SK-N-SH treated with all-trans-retinoic acid at 6 μM for 48 hours (cell line): Measurements from ENCODE around the gene GRID1.

Experiments
- ATAC-seq: fragments of 200-7000 bp; cut with Tn5 transposase; 3 replicates; pipeline ENCODE4 v1.9.1; 2020; ENCODE audit warnings: mild to moderate bottlenecking, moderate library complexity
- ARNTL ChIP-seq: fragments of 450-650 bp; formaldehyde crosslinking; IDR thresholded peaks from 2 replicates; pipeline ENCODE4 v1.5.0; 2020; ENCODE audit warnings: low read depth, mild to moderate bottlenecking, moderate library complexity, borderline replicate concordance
- BACH2 ChIP-seq: fragments of 250-450 bp; sonication (Bioruptor Pico); IDR thresholded peaks from 2 replicates; pipeline ENCODE4 v1.9.0; 2021; ENCODE audit warnings: mild to moderate bottlenecking, borderline replicate concordance
- CREB5 ChIP-seq: fragments of 250-450 bp; sonication (Bioruptor Pico); IDR thresholded peaks from 2 replicates; pipeline ENCODE4 v1.5.1; 2020; ENCODE audit warnings: low read depth, mild to moderate bottlenecking, moderate library complexity
- CSDC2 ChIP-seq: fragments of 250-450 bp; sonication (Bioruptor Pico); IDR thresholded peaks from 2 replicates; pipeline ENCODE4 v1.5.0; 2020; ENCODE audit warnings: mild to moderate bottlenecking, moderate library complexity
- CSRNP3 ChIP-seq: fragments of 250-450 bp; sonication (Bioruptor Pico); IDR thresholded peaks from 2 replicates; pipeline ENCODE4 v1.5.1; 2021; ENCODE audit warnings: mild to moderate bottlenecking, moderate library complexity
- ESRRG ChIP-seq: fragments of 250-450 bp; sonication (Bioruptor Pico); IDR thresholded peaks from 2 replicates; pipeline ENCODE4 v1.6.1; 2021; ENCODE audit warnings: mild to moderate bottlenecking
- GLIS3 ChIP-seq: fragments of 250-450 bp; sonication (Bioruptor Pico); IDR thresholded peaks from 2 replicates; pipeline ENCODE4 v1.5.0; 2020; ENCODE audit warnings: mild to moderate bottlenecking, moderate library complexity
- ISL1 ChIP-seq: fragments of 250-450 bp; sonication (Bioruptor Pico); IDR thresholded peaks from 2 replicates; pipeline ENCODE4 v2.1.2; 2022; ENCODE audit warnings: mild to moderate bottlenecking, moderate library complexity
- OSR1 ChIP-seq: fragments of 250-450 bp; sonication (Bioruptor Pico); IDR thresholded peaks from 2 replicates; pipeline ENCODE4 v1.8.0; 2022; ENCODE audit warnings: moderate library complexity, mild to moderate bottlenecking, inconsistent platforms
- POU6F1 ChIP-seq: fragments of 250-450 bp; sonication (Bioruptor Pico); IDR thresholded peaks from 2 replicates; pipeline ENCODE4 v1.8.0; 2021; ENCODE audit warnings: low read depth, mild to moderate bottlenecking, moderate library complexity, borderline replicate concordance
- PPARA ChIP-seq: fragments of 250-450 bp; sonication (Bioruptor Pico); IDR thresholded peaks from 2 replicates; pipeline ENCODE4 v1.5.0; 2020; ENCODE audit warnings: mild to moderate bottlenecking, borderline replicate concordance
- TOX ChIP-seq: fragments of 250-450 bp; sonication (Bioruptor Pico); IDR thresholded peaks from 2 replicates; pipeline ENCODE4 v1.8.0; 2021; ENCODE audit warnings: mild to moderate bottlenecking, moderate library complexity, borderline replicate concordance
- TSHZ2 ChIP-seq: fragments of 250-450 bp; sonication (Bioruptor Pico); IDR thresholded peaks from 2 replicates; pipeline ENCODE4 v1.5.0; 2020; ENCODE audit warnings: mild to moderate bottlenecking, moderate library complexity
- ZC3H10 ChIP-seq: fragments of 250-450 bp; sonication (Bioruptor Pico); IDR thresholded peaks from 2 replicates; pipeline ENCODE4 v1.5.1; 2021; ENCODE audit warnings: mild to moderate bottlenecking, moderate library complexity
- ZFP3 ChIP-seq: fragments of 250-450 bp; sonication (Bioruptor Pico); IDR thresholded peaks from 2 replicates; pipeline ENCODE4 v1.5.0; 2020; ENCODE audit warnings: mild to moderate bottlenecking, moderate library complexity
- ZFP30 ChIP-seq: fragments of 450-650 bp; formaldehyde crosslinking; IDR thresholded peaks from 2 replicates; pipeline ENCODE4 v1.5.0; 2022; ENCODE audit warnings: mild to moderate bottlenecking, moderate library complexity
- ZNF565 ChIP-seq: fragments of 450-650 bp; formaldehyde crosslinking; conservative IDR thresholded peaks from 2 replicates; pipeline ENCODE4 v1.5.0; 2020; ENCODE audit warnings: low read depth, mild to moderate bottlenecking, moderate library complexity
- ZNF70 ChIP-seq: fragments of 450-650 bp; formaldehyde crosslinking; IDR thresholded peaks from 2 replicates; pipeline ENCODE4 v1.5.0; 2020; ENCODE audit warnings: mild to moderate bottlenecking, moderate library complexity
- ZNF8 ChIP-seq: fragments of 450-650 bp; formaldehyde crosslinking; IDR thresholded peaks from 2 replicates; pipeline ENCODE4 v1.5.0; 2020; ENCODE audit warnings: mild to moderate bottlenecking, moderate library complexity

Gene GRID1

GRCh38 chr10:85767891-85768290 is 598.7 kb downstream of the GRID1 start:
- no peak for TF ChIP-seq ARNTL (CRISPR knock-in tag)
- no peak for TF ChIP-seq PPARA (CRISPR knock-in tag)
- TF ChIP-seq ZFP3 = no peak
- TF ChIP-seq ZC3H10 = no peak
- TF ChIP-seq TOX (CRISPR knock-in tag) = no peak
- no peak for TF ChIP-seq ZFP30 (CRISPR knock-in tag)
- no peak for TF ChIP-seq POU6F1 (CRISPR knock-in tag)
- no peak for TF ChIP-seq OSR1
- TF ChIP-seq ZNF70 = no peak
- ATAC-seq = no peak

DNA sequence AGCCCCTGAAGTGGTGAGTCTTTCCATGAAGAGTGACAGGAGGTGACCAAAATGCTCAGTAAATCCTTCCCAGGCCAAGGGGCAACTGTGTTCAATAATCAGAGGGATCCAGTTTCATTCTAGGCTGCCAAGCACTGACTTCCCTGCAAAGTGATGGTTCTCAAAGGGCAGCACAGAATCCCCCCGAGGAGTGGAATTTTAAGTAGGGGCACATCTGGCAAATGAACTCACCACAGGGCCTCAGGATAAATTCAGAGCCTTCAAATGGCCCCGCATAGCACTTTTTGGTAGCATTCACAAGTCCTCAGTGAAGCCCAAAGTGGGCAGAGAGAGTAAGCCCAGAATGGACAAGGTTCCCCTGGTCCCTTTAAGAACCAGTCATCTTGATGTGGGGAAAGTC is 602.5 kb downstream of the GRID1 start:
- no peak for TF ChIP-seq CSRNP3 (CRISPR knock-in tag)
- TF ChIP-seq CREB5 = no peak
- no peak for TF ChIP-seq ZFP30 (CRISPR knock-in tag)
- TF ChIP-seq ZC3H10 = no peak
- no peak for TF ChIP-seq CSDC2
- ATAC-seq = no peak

DNA sequence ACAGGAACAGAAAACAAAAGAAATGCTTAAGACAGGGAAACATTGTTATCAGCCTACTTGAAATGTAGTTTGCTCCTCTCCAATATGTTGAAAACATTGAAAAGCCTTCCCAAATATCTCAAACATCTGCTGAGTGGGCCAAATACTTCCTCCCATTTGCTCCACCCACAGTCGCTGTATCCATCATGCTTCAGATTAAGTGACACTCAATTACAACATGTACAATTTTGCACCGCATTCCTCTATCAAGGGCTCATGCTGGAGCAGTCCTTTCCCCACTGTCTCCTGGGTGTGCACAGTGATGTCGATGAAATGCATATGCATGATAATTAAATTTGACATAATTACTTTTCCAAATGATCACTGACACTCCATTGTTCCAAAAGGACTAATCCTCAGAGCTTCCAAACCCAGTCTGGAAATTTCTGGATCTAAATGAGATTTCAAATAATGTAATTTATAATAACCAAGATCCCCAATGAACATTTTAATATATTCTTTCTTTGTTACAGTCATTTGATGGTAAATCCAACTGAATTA is 604.6 kb downstream of the GRID1 start:
- no peak for ATAC-seq
- TF ChIP-seq TSHZ2 (no peak), POU6F1 (CRISPR knock-in tag) (no peak), CSRNP3 (CRISPR knock-in tag) (no peak), ZFP3 (no peak), GLIS3 (CRISPR knock-in tag) (no peak), PPARA (CRISPR knock-in tag) (no peak), BACH2 (CRISPR knock-in tag) (no peak), ESRRG (CRISPR knock-in tag) (no peak), ZNF8 (CRISPR knock-in tag) (no peak), ISL1 (CRISPR knock-in tag) (no peak), OSR1 (no peak), ZNF565 (CRISPR knock-in tag) (no peak), ZC3H10 (no peak), TOX (CRISPR knock-in tag) (no peak), ZNF70 (no peak)
- TF ChIP-seq, all 23 proteins: peak for 0
